BJ (cell line): ENCODE data around the gene EBF4. TPM values are rescaled to one million over a fixed set of nuclear protein-coding genes. Genes with fewer than 3 reads are reported as not detected.

Source experiments
- CTCF ChIA-PET: fragments of 350-600 bp; formaldehyde crosslinking; extraction: SDS; loops from one replicate; lab custom pipeline; 2021; ENCODE audit warnings: antibody characterized with exemption, inconsistent platforms; lab: Yijun Ruan, JAX
- POLR2A ChIA-PET: fragments of 300-600 bp; sonication (Branson Sonifier 250); formaldehyde crosslinking; extraction: SDS; loops from one replicate; lab custom pipeline; 2021; ENCODE audit warnings: antibody characterized with exemption; lab: Charles Lee
- DNase-seq: peaks from one replicate; pipeline ENCODE4 v3.0.0-alpha.2; 2011; ENCODE audit warnings: low read depth
- H3K27me3 ChIP-seq: 2 replicates; pipeline ENCODE4 v1.6.0; 2011; ENCODE audit warnings: low read length; ENCODE audit not compliant: control insufficient read depth, insufficient read depth
- H3K36me3 ChIP-seq: 2 replicates; pipeline ENCODE4 v1.5.1; 2011; ENCODE audit warnings: low read length; ENCODE audit not compliant: control insufficient read depth, insufficient read depth
- H3K4me3 ChIP-seq: 2 replicates; pipeline ENCODE4 v1.5.1; 2011; ENCODE audit warnings: low read depth, mild to moderate bottlenecking, control low read depth, low read length
- polyA plus RNA-seq: library from polyadenylated mRNA; depleted of rRNA; stranded (reverse); fragments of >200 nt; gene quantifications from 2 replicates; pipeline ENCODE4 v1.2.3, GENCODE V29; 2011
- TF ChIP-seq, protein P1 (sequence below): IDR thresholded peaks from 2 replicates; pipeline ENCODE4 v1.5.1; 2011; ENCODE audit warnings: low read depth, mild to moderate bottlenecking, control low read depth, inconsistent platforms, low read length, moderate library complexity; ENCODE audit not compliant: insufficient read depth

EBF4 gene
- polyA plus RNA-seq, 1 experiment: 1.9 TPM

DNA sequence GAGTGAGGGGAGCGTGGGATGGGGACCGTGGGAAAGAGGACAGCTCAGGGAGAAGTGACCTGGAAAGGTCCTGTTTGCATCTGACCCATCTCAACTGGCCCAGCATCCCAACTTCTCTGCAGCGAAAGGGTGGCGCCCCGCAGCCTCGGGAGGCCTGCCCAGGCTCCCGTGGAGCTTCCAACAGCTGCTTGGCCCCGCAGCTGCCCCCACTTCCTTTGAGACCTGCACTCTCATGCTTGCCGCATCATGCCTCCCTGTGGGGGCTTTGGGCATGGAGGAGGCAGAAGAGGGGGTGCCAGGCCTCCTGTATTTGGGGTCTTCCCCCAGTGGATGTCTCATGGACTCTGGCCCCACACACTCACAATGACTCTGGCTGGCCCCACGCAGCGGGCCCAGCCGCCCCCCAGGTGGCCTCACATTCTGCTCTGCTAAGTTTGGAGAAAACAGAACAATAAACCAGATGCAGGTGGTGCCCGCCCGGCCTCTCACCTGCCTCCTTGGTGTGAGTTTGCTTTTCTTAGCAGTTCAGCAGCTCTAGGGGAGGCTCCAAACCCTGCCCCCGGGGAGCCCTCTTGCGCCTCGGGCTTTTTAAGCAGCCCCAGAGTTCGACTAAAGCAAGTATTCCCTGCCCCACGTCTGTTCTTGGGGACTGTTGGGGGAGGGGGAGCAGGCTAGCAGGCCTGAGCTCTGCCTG is 67.2 kb downstream of the EBF4 start:
- peaks cover 3% of the 10 kb centered on the region for H3K27me3 ChIP-seq
- TF ChIP-seq, protein P1, sequence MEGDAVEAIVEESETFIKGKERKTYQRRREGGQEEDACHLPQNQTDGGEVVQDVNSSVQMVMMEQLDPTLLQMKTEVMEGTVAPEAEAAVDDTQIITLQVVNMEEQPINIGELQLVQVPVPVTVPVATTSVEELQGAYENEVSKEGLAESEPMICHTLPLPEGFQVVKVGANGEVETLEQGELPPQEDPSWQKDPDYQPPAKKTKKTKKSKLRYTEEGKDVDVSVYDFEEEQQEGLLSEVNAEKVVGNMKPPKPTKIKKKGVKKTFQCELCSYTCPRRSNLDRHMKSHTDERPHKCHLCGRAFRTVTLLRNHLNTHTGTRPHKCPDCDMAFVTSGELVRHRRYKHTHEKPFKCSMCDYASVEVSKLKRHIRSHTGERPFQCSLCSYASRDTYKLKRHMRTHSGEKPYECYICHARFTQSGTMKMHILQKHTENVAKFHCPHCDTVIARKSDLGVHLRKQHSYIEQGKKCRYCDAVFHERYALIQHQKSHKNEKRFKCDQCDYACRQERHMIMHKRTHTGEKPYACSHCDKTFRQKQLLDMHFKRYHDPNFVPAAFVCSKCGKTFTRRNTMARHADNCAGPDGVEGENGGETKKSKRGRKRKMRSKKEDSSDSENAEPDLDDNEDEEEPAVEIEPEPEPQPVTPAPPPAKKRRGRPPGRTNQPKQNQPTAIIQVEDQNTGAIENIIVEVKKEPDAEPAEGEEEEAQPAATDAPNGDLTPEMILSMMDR: no peak
- no peak for DNase-seq
- CTCF ChIA-PET: interaction anchor here (0.8 to 2.5 kb wide), 3 partner anchors 92 to 282 kb away, joined by 3 to 9 read pairs (median 3); no protein-coding TSS in a partner anchor
- no peaks in the 10 kb centered on the region for H3K36me3 ChIP-seq
- H3K4me3 ChIP-seq: no peak overlapping the region
- POLR2A ChIA-PET: no interaction called here

DNA sequence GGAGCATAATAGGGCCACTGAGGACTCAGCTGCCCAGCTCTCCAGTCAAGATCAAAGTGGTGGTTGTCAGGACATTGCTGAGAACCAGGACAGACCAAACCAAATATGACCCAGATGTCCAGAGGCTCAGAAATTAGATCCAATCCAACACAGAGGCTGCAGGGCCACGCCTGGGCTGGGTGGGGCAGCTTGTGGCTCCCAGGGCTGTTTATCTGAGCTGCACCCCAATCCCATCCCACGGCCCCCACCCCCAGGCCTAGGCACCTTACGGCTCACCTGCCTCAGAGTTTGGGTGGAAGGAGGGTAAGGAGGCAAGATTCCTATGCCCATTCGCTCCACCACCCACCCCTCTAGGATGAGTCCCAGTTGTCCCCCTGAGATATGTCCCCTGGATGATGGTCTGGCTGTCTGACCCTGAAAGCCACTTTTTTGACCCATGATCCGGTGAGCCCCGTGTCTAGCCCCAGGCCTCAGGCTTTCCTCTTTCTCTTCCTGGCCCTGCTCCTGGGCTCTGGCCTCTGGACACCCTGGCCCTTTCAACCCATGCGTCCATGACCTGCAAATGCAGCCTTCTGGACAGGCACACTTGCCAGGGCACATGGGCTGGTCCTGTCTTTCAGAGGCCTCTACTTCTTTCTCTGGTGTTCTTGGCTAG is 67.8 kb downstream of the EBF4 start:
- no peak for DNase-seq
- CTCF ChIA-PET: interaction anchor here (1.2 to 2.5 kb wide), 2 partner anchors 91 to 282 kb away, joined by 3 to 9 read pairs; no protein-coding TSS in a partner anchor
- TF ChIP-seq, protein P1: no peak
- POLR2A ChIA-PET: no interaction called here
- no peaks in the 10 kb centered on the region for H3K36me3 ChIP-seq
- no peaks in the 10 kb centered on the region for H3K27me3 ChIP-seq
- no peak overlapping the region for H3K4me3 ChIP-seq

DNA sequence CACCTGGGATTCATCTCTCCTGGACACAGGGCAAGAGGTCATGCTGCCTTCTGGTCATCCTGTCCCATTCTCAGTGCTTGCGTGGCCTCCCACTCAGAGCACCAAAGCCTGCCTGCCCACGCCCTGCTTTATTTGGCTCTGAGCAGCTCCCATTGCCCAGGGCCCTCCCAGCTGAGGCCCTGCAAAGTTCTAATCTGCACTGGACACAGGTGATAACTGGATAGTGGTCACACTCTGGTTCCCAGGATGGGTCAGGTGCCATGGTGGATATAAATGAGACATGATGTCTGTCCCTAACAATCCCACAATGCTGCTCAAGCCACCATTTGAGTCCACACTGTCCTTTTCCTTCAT is 68.3 kb downstream of the EBF4 start:
- DNase-seq: no peak
- CTCF ChIA-PET: interaction anchor here (2.5 to 7.7 kb wide), 2 partner anchors 7 to 91 kb away, joined by 9 to 72 read pairs; no protein-coding TSS in a partner anchor
- no peaks in the 10 kb centered on the region for H3K27me3 ChIP-seq
- POLR2A ChIA-PET: interaction anchor here (0.6 kb wide), 1 partner anchor 54 kb away, joined by 8 read pairs; no protein-coding TSS in a partner anchor
- H3K36me3 ChIP-seq: no peaks in the 10 kb centered on the region
- H3K4me3 ChIP-seq: no peak overlapping the region
- TF ChIP-seq, protein P1: no peak

DNA sequence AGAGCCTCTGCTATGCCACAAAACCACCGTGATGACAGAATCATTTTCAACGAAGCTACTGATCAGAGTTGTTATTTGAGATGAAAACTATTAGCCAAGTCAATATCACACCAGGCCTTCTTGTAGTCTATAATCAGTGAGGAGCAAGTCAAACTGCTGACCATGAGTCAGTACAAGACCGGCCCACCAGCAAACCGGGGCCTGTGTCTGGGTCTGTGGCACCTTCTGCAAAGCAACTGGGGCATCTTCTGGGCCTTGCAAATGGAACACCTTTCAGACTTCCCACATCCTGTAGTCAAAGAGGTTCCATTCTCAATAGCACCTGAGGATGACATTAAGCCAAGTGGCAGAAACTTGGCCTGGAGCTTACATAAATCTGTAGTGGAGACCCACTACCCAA is 69.3 kb downstream of the EBF4 start:
- TF ChIP-seq, protein P1: no peak
- Histone ChIP-seq H3K27me3 (no peaks in the 10 kb centered on the region), H3K36me3 (no peaks in the 10 kb centered on the region), H3K4me3 (no peak overlapping the region)
- CTCF ChIA-PET: interaction anchor here (0.9 to 7.7 kb wide), 4 partner anchors 8 to 254 kb away, joined by 3 to 72 read pairs (median 3); partner anchors contain the start of genes PCED1A and VPS16
- DNase-seq: no peak
- POLR2A ChIA-PET: no interaction called here

DNA sequence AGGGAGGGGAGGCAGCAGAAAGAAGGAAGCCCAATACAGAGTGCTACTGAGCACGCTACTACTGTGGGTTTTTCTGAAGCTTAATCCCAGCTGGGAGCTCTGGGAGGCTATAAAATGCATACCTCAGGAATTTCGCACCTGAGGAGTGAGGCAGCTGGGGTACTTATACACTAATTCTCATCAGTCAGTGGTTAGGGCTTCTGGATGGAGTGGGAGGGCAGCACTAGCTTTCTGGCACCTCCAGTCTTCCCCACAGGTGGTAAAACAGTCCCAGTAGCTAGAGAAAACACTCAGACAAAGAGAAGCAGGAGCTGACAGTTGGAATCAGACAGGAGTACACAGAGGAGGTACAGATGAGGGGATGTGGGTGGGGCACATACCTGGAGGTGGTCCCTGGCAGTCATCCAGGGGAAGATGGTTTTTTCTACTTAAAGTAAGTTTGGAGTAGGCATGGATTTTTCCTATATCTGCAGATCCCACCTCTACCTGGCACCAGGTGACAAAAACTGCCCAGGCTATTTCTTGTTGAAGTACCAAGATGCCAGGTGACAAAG is 70.1 kb downstream of the EBF4 start:
- TF ChIP-seq, protein P1: no peak
- H3K36me3 ChIP-seq: no peaks in the 10 kb centered on the region
- peaks cover 1% of the 10 kb centered on the region; the same call in 1 of the 2 replicates for H3K27me3 ChIP-seq
- CTCF ChIA-PET: interaction anchor here (0.8 to 7.7 kb wide), 5 partner anchors 9 to 253 kb away, joined by 3 to 72 read pairs (median 3); partner anchors contain the start of genes PCED1A and VPS16
- DNase-seq: no peak
- POLR2A ChIA-PET: no interaction called here
- H3K4me3 ChIP-seq: no peak overlapping the region
